ENCODE data around the gene FRMPD1. TPM values are rescaled to one million over a fixed set of nuclear protein-coding genes. Genes with fewer than 3 reads are reported as not detected.
A peak's percentile ranks its signal among the peaks of the same experiment; 100 is the strongest.
"Not testable (repeated sequence)": the region's sequence is repeated elsewhere in the genome, so short reads cannot be mapped to it uniquely, and the experiment has no call there.

The FRMPD1 gene, protein sequence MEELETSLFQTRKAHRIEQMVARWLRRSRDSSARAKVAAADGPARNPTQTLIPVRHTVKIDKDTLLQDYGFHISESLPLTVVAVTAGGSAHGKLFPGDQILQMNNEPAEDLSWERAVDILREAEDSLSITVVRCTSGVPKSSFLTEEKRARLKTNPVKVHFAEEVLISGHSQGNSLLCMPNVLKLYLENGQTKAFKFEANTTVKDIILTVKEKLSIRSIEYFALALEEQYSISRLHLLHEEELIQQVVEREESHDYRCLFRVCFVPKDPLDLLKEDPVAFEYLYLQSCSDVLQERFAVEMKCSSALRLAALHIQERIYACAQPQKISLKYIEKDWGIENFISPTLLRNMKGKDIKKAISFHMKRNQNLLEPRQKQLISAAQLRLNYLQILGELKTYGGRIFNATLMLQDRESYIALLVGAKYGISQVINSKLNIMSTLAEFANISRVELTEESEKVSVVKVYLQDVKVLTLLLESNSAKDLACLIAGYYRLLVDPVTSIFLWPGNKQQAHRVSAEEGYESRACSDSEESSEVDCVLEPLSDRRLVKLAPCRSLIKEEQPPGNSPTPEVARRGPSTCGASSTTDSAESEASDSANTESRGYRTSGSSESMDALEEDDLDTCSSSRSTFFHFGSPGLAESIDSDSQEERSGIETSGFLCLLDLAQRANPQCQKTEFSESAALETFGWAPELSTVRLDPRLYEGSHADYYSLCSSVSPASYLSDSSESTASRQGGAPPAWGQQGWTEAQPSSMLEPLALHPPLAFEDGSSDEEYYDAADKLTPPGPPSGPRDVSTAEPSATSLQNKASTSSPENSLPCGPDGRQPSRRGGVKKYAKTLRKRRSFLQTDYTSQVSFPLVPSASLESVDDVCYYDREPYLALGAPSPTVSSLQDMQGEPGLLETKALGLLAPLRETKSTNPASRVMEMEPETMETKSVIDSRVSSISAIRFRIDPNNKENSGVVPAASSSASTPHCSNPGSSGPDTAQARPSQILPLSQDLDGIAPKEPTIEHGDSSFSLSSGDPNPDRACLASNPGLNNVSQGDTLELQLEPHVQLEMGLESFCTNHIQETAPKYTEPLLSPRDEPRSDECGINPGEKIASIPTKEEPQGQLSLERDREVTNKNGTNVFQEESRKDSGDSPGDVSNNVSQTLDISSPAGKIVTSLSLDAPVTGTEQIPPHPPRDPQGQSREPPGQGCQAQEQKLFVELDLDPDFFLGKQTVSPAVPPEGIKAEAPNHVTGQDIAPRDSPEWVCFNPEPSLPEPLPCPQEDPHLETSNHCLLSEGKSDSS (N-terminal part only)
- total RNA-seq (2021) (not detected in 2 replicates), Bru-seq, nascent RNA (not detected), BruChase-seq, experiment 1, labeled RNA remaining after a 2-hour chase (percentile 1 among the genes with signal in this experiment), BruChase-seq, experiment 2, labeled RNA remaining after a 6-hour chase (not detected)
- long read RNA-seq = 0 reads

DNA sequence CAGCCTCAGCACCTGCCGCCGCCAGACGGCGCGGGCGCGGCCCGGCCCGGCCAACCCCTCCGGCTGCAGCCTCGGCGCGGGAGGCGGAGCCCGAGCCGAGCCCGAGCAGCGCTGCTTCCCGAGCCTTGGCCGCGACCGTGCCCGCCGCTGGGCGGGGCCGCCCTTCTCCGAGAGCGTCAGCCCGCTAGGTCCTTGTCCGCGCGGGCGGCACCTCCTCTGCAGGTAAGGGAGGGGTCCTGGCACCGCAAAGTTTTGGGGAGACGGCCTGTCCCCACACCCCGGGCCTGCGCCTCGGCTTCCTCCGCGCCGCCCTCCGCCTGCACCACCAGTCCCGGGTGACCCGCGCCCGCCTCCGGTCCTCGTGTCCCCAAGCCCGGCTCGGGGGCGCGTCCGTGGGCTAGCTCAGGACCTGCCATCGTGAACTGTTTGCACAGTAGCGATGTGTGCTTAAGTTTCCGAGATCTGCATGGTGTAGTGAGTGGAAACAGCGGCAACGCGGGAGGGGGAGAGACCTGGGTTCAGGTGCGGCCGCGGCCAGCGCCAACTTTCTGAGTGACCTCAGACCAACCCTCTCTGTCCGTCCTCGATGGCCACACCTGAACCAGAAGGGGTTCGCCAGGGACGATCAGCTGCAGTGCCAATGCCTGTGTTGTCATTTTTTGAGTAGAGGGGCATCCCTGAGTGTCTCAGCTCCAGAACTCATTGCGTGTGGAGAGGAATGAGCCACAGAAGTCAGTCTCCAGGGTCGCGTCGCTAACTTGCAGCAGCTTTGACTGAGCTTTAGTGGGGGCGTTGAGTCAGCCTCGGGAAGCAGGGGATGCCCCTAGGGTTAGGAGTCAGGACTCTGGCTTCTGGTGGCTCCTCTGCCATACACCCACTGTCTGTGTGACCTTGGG lies at the start of gene FRMPD1:
TSS of gene FRMPD1 (plus strand) at position 82 of the 896 bp plus-strand sequence. CDS start 41,688 bp downstream, outside the sequence.
- POLR2A ChIA-PET (ENCODE audit: unreplicated experiment) = no interaction called here
- peak in 1 of 2 experiments; percentile 59 for DNase-seq
- Histone ChIP-seq H3K4me1 (replicated peaks; ENCODE audit: insufficient read depth) (no peaks in the 10 kb centered on the region), H3K9me3 (ENCODE audit: insufficient read depth, low read depth) (no peaks in the 10 kb centered on the region), H3K27ac (no peak within 1 kb of the TSS), H2AFZ (peak within 1 kb of the TSS; percentile 67; the same call in 1 of the 2 replicates), H3K36me3 (ENCODE audit: low read depth) (no peaks in the 10 kb centered on the region), H3F3A (ENCODE audit: insufficient read depth, low read depth) (no peaks in the 10 kb centered on the region), H3K9me2 (ENCODE audit: insufficient read depth) (no peaks in the 10 kb centered on the region), H4K20me1 (ENCODE audit: insufficient read depth) (no peaks in the 10 kb centered on the region), H3K79me2 (ENCODE audit: low read depth) (no peaks in the 10 kb centered on the region), H3K4me2 (peak within 1 kb of the TSS; percentile 76), H3K27me3 (ENCODE audit: insufficient read depth, low read depth) (peaks cover 78% of the 10 kb centered on the region), H3K4me3 (peak within 1 kb of the TSS; percentile 45; the same call in 1 of the 2 replicates)
- TF ChIP-seq EZH2 (IDR thresholded peaks at IDR 0.05; ENCODE audit: low read depth) = 0 out of 2 replicates have a peak, but pooled peaks have one; percentile 68
- TF ChIP-seq, protein P1, sequence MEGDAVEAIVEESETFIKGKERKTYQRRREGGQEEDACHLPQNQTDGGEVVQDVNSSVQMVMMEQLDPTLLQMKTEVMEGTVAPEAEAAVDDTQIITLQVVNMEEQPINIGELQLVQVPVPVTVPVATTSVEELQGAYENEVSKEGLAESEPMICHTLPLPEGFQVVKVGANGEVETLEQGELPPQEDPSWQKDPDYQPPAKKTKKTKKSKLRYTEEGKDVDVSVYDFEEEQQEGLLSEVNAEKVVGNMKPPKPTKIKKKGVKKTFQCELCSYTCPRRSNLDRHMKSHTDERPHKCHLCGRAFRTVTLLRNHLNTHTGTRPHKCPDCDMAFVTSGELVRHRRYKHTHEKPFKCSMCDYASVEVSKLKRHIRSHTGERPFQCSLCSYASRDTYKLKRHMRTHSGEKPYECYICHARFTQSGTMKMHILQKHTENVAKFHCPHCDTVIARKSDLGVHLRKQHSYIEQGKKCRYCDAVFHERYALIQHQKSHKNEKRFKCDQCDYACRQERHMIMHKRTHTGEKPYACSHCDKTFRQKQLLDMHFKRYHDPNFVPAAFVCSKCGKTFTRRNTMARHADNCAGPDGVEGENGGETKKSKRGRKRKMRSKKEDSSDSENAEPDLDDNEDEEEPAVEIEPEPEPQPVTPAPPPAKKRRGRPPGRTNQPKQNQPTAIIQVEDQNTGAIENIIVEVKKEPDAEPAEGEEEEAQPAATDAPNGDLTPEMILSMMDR (conservative IDR thresholded peaks at IDR 0.05) = no peak
- intact Hi-C loops (cut with micrococcal nuclease; ENCODE audit: unreplicated experiment) = no loop called here
- CTCF ChIA-PET = no interaction called here
- BruUV-seq (replicated peaks) = no TSS peak

DNA sequence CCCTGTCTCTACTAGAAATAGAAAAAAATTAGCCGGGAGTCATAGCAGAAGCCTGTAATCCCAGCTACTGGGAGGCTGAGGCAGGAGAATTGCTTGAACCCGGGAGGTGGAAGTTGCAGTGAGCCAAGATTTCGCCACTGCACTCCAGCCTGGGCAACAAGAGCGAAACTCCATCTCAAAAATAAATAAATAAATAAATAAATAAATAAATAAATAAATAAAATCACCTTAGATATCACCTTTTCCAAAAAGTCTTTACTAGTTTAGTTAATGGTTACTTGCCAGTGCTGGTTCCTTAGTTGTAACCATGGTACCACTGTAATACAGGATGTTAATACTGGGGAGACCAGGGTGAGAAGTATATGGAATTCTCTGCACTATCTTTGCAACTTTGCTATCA lies 48.7 kb upstream of the FRMPD1 start:
- Histone ChIP-seq H3K4me1 (replicated peaks; ENCODE audit: insufficient read depth) (peaks cover 12% of the 10 kb centered on the region), H3K4me2 (peak overlapping the region; percentile 48)
- DNase-seq; H3K27me3 ChIP-seq (ENCODE audit: insufficient read depth, low read depth); H3K36me3 ChIP-seq (ENCODE audit: low read depth); BruUV-seq (replicated peaks); H3F3A ChIP-seq (ENCODE audit: insufficient read depth, low read depth); H2AFZ ChIP-seq; H3K9me3 ChIP-seq (ENCODE audit: insufficient read depth, low read depth); H3K4me3 ChIP-seq; CTCF ChIA-PET; H3K79me2 ChIP-seq (ENCODE audit: low read depth); H4K20me1 ChIP-seq (ENCODE audit: insufficient read depth); intact Hi-C loops (cut with micrococcal nuclease; ENCODE audit: unreplicated experiment); H3K9me2 ChIP-seq (ENCODE audit: insufficient read depth); H3K27ac ChIP-seq: not testable (repeated sequence)
- POLR2A ChIA-PET (ENCODE audit: unreplicated experiment) = interaction anchor here (0.5 kb wide), 1 partner anchor 742 kb away, joined by 5 read pairs; no protein-coding TSS in a partner anchor

DNA sequence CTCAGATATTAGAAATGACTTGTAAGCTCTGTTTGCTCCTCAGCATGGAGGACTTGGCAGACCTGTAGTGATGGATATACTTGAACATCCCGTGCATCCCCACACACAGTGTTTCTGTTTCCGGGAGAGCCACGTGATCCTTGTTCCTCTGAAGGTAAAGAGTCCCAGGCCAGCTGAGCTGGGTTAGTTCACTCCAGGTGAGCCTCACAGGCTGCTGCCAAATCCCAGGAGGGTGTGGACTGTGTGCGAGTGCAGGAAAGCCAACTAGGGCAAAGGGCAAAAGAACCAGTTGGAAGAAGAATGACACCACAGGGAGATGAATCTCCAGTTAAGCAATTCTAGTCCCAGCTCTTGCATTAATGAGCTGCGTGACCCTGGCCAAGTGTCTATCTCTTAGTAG lies 47.9 kb upstream of the FRMPD1 start:
- H3K9me3 ChIP-seq (ENCODE audit: insufficient read depth, low read depth) = no peaks in the 10 kb centered on the region
- H3K27me3 ChIP-seq (ENCODE audit: insufficient read depth, low read depth) = no peaks in the 10 kb centered on the region
- no TSS peak for BruUV-seq (replicated peaks)
- no peak overlapping the region for H3K27ac ChIP-seq
- H3K4me2 ChIP-seq = peak overlapping the region; percentile 48
- TF ChIP-seq EZH2 (IDR thresholded peaks at IDR 0.05; ENCODE audit: low read depth) = no peak
- TF ChIP-seq, protein P1 (conservative IDR thresholded peaks at IDR 0.05) = no peak
- no peaks in the 10 kb centered on the region for H3F3A ChIP-seq (ENCODE audit: insufficient read depth, low read depth)
- no peak overlapping the region for H3K4me3 ChIP-seq
- intact Hi-C loops (cut with micrococcal nuclease; ENCODE audit: unreplicated experiment) = no loop called here
- no peaks in the 10 kb centered on the region for H3K79me2 ChIP-seq (ENCODE audit: low read depth)
- no peaks in the 10 kb centered on the region for H3K9me2 ChIP-seq (ENCODE audit: insufficient read depth)
- H4K20me1 ChIP-seq (ENCODE audit: insufficient read depth) = no peaks in the 10 kb centered on the region
- POLR2A ChIA-PET (ENCODE audit: unreplicated experiment) = interaction anchor here (0.5 to 0.6 kb wide), 2 partner anchors 642 to 743 kb away, joined by 5 to 21 read pairs; no protein-coding TSS in a partner anchor
- peak; percentile 60 to 72 for DNase-seq
- no peak overlapping the region for H2AFZ ChIP-seq
- peaks cover 12% of the 10 kb centered on the region for H3K4me1 ChIP-seq (replicated peaks; ENCODE audit: insufficient read depth)
- CTCF ChIA-PET = interaction anchor here (0.6 kb wide), 1 partner anchor 464 kb away, joined by 4 read pairs; no protein-coding TSS in a partner anchor
- H3K36me3 ChIP-seq (ENCODE audit: low read depth) = no peaks in the 10 kb centered on the region
